ENCODE measurements around the gene CEP295NL.

The CEP295NL gene

GRCh38 chr17:78944026-78944425 is 41.0 kb upstream of the CEP295NL start:
- Histone ChIP-seq H3K9ac (ENCODE audit: low read length in 5 of 5) (no peak overlapping the region), H3K36me3 (ENCODE audit: control insufficient read depth in 5 of 5, insufficient read depth in 5 of 5, low read length in 5 of 5) (no peaks in the 10 kb centered on the region), H3K4me3 (ENCODE audit: low read depth in 1 of 5, low read length in 5 of 5) (no peak overlapping the region), H3K27ac (ENCODE audit: low read depth, low read length) (no peak overlapping the region), H3K4me1 (ENCODE audit: control insufficient read depth in 5 of 5, insufficient read depth in 5 of 5, low read length in 5 of 5) (peaks cover 0 to 12% (median 7%) of the 10 kb centered on the region in 5 donors), H3K27me3 (ENCODE audit: control insufficient read depth in 5 of 5, insufficient read depth in 4 of 5, low read length in 5 of 5) (peaks cover 0 to 3% (median 0%) of the 10 kb centered on the region in 5 donors), H3K9me3 (ENCODE audit: control insufficient read depth in 5 of 5, low read length in 5 of 5) (no peaks in the 10 kb centered on the region)

- Histone ChIP-seq H3K27ac (ENCODE audit: low read depth, low read length) (no peak overlapping the region), H3K4me1 (ENCODE audit: control insufficient read depth in 5 of 5, insufficient read depth in 5 of 5, low read length in 5 of 5) (peaks cover 0 to 6% (median 2%) of the 10 kb centered on the region in 5 donors), H3K36me3 (ENCODE audit: control insufficient read depth in 5 of 5, insufficient read depth in 5 of 5, low read length in 5 of 5) (no peaks in the 10 kb centered on the region), H3K9ac (ENCODE audit: low read length in 5 of 5) (no peak overlapping the region), H3K4me3 (ENCODE audit: low read depth in 1 of 5, low read length in 5 of 5) (no peak overlapping the region), H3K9me3 (ENCODE audit: control insufficient read depth in 5 of 5, low read length in 5 of 5) (no peaks in the 10 kb centered on the region), H3K27me3 (ENCODE audit: control insufficient read depth in 5 of 5, insufficient read depth in 4 of 5, low read length in 5 of 5) (peaks cover 0 to 3% (median 0%) of the 10 kb centered on the region in 5 donors)
Measured at GRCh38 chr17:78940708-78941107, 37.7 kb upstream of the CEP295NL start.

- Histone ChIP-seq H3K4me1 (ENCODE audit: control insufficient read depth in 5 of 5, insufficient read depth in 5 of 5, low read length in 5 of 5) (peaks cover 0 to 10% (median 4%) of the 10 kb centered on the region in 5 donors), H3K9ac (ENCODE audit: low read length in 5 of 5) (no peak overlapping the region), H3K4me3 (ENCODE audit: low read depth in 1 of 5, low read length in 5 of 5) (no peak overlapping the region), H3K27me3 (ENCODE audit: control insufficient read depth in 5 of 5, insufficient read depth in 4 of 5, low read length in 5 of 5) (peaks cover 0 to 3% (median 0%) of the 10 kb centered on the region in 5 donors), H3K9me3 (ENCODE audit: control insufficient read depth in 5 of 5, low read length in 5 of 5) (no peaks in the 10 kb centered on the region), H3K36me3 (ENCODE audit: control insufficient read depth in 5 of 5, insufficient read depth in 5 of 5, low read length in 5 of 5) (no peaks in the 10 kb centered on the region), H3K27ac (ENCODE audit: low read depth, low read length) (no peak overlapping the region)
Measured at GRCh38 chr17:78940258-78940657, 37.3 kb upstream of the CEP295NL start.

- Histone ChIP-seq H3K4me3 (ENCODE audit: low read depth in 1 of 5, low read length in 5 of 5) (no peak overlapping the region), H3K9me3 (ENCODE audit: control insufficient read depth in 5 of 5, low read length in 5 of 5) (no peaks in the 10 kb centered on the region), H3K36me3 (ENCODE audit: control insufficient read depth in 5 of 5, insufficient read depth in 5 of 5, low read length in 5 of 5) (no peaks in the 10 kb centered on the region), H3K4me1 (ENCODE audit: control insufficient read depth in 5 of 5, insufficient read depth in 5 of 5, low read length in 5 of 5) (peaks cover 0 to 17% (median 11%) of the 10 kb centered on the region in 5 donors), H3K9ac (ENCODE audit: low read length in 5 of 5) (no peak overlapping the region), H3K27ac (ENCODE audit: low read depth, low read length) (no peak overlapping the region), H3K27me3 (ENCODE audit: control insufficient read depth in 5 of 5, insufficient read depth in 4 of 5, low read length in 5 of 5) (peaks cover 0 to 3% (median 0%) of the 10 kb centered on the region in 5 donors)
Measured at GRCh38 chr17:78939615-78940014, 36.6 kb upstream of the CEP295NL start.

- Histone ChIP-seq H3K4me3 (ENCODE audit: low read depth in 1 of 5, low read length in 5 of 5) (no peak overlapping the region), H3K27me3 (ENCODE audit: control insufficient read depth in 5 of 5, insufficient read depth in 4 of 5, low read length in 5 of 5) (peaks cover 0 to 3% (median 0%) of the 10 kb centered on the region in 5 donors), H3K36me3 (ENCODE audit: control insufficient read depth in 5 of 5, insufficient read depth in 5 of 5, low read length in 5 of 5) (no peaks in the 10 kb centered on the region), H3K4me1 (ENCODE audit: control insufficient read depth in 5 of 5, insufficient read depth in 5 of 5, low read length in 5 of 5) (peaks cover 5 to 35% (median 26%) of the 10 kb centered on the region in 5 donors), H3K27ac (ENCODE audit: low read depth, low read length) (no peak overlapping the region), H3K9me3 (ENCODE audit: control insufficient read depth in 5 of 5, low read length in 5 of 5) (no peaks in the 10 kb centered on the region), H3K9ac (ENCODE audit: low read length in 5 of 5) (no peak overlapping the region)
Measured at GRCh38 chr17:78937561-78937960, 34.6 kb upstream of the CEP295NL start.

- Histone ChIP-seq H3K27me3 (ENCODE audit: control insufficient read depth in 5 of 5, insufficient read depth in 4 of 5, low read length in 5 of 5) (peaks cover 0 to 2% (median 0%) of the 10 kb centered on the region in 5 donors), H3K36me3 (ENCODE audit: control insufficient read depth in 5 of 5, insufficient read depth in 5 of 5, low read length in 5 of 5) (no peaks in the 10 kb centered on the region), H3K4me3 (ENCODE audit: low read depth in 1 of 5, low read length in 5 of 5) (no peak overlapping the region), H3K4me1 (ENCODE audit: control insufficient read depth in 5 of 5, insufficient read depth in 5 of 5, low read length in 5 of 5) (peaks cover 5 to 32% (median 26%) of the 10 kb centered on the region in 5 donors), H3K27ac (ENCODE audit: low read depth, low read length) (peak overlapping the region; percentile 78), H3K9me3 (ENCODE audit: control insufficient read depth in 5 of 5, low read length in 5 of 5) (no peaks in the 10 kb centered on the region), H3K9ac (ENCODE audit: low read length in 5 of 5) (no peak overlapping the region)
Measured at GRCh38 chr17:78935419-78936323, 32.7 kb upstream of the CEP295NL start.

- Histone ChIP-seq H3K4me3 (ENCODE audit: low read depth in 1 of 5, low read length in 5 of 5) (peak overlapping the region in 2 of 5 donors; percentile 42 to 57), H3K27ac (ENCODE audit: low read depth, low read length) (peak overlapping the region; percentile 78), H3K4me1 (ENCODE audit: control insufficient read depth in 5 of 5, insufficient read depth in 5 of 5, low read length in 5 of 5) (peaks cover 5 to 34% (median 25%) of the 10 kb centered on the region in 5 donors), H3K27me3 (ENCODE audit: control insufficient read depth in 5 of 5, insufficient read depth in 4 of 5, low read length in 5 of 5) (peaks cover 0 to 2% (median 0%) of the 10 kb centered on the region in 5 donors), H3K36me3 (ENCODE audit: control insufficient read depth in 5 of 5, insufficient read depth in 5 of 5, low read length in 5 of 5) (no peaks in the 10 kb centered on the region), H3K9me3 (ENCODE audit: control insufficient read depth in 5 of 5, low read length in 5 of 5) (no peaks in the 10 kb centered on the region), H3K9ac (ENCODE audit: low read length in 5 of 5) (peak overlapping the region in 3 of 5 donors; percentile 1 to 42 (median 2))
Measured at GRCh38 chr17:78934681-78935418, 31.8 kb upstream of the CEP295NL start.

- Histone ChIP-seq H3K9ac (ENCODE audit: low read length in 5 of 5) (peak overlapping the region; percentile 1 to 56 (median 9)), H3K27me3 (ENCODE audit: control insufficient read depth in 5 of 5, insufficient read depth in 4 of 5, low read length in 5 of 5) (peaks cover 0 to 2% (median 0%) of the 10 kb centered on the region in 5 donors), H3K27ac (ENCODE audit: low read depth, low read length) (peak overlapping the region; percentile 78), H3K36me3 (ENCODE audit: control insufficient read depth in 5 of 5, insufficient read depth in 5 of 5, low read length in 5 of 5) (no peaks in the 10 kb centered on the region), H3K4me3 (ENCODE audit: low read depth in 1 of 5, low read length in 5 of 5) (peak overlapping the region; percentile 17 to 57 (median 42)), H3K4me1 (ENCODE audit: control insufficient read depth in 5 of 5, insufficient read depth in 5 of 5, low read length in 5 of 5) (peaks cover 5 to 36% (median 25%) of the 10 kb centered on the region in 5 donors), H3K9me3 (ENCODE audit: control insufficient read depth in 5 of 5, low read length in 5 of 5) (no peaks in the 10 kb centered on the region)
Measured at GRCh38 chr17:78933959-78934568, 31.1 kb upstream of the CEP295NL start.

GRCh38 chr17:78933025-78933958 is 30.3 kb upstream of the CEP295NL start:
- peak overlapping the region in 1 of 5 donors; percentile 56 for H3K9ac ChIP-seq (ENCODE audit: low read length in 5 of 5)
- H3K4me3 ChIP-seq (ENCODE audit: low read depth in 1 of 5, low read length in 5 of 5): peak overlapping the region in 2 of 5 donors; percentile 32 to 57

More at GRCh38 chr17:78933025-78933958, 30.3 kb upstream of the CEP295NL start:
- no peaks in the 10 kb centered on the region for H3K36me3 ChIP-seq (ENCODE audit: control insufficient read depth in 5 of 5, insufficient read depth in 5 of 5, low read length in 5 of 5)
- no peaks in the 10 kb centered on the region for H3K9me3 ChIP-seq (ENCODE audit: control insufficient read depth in 5 of 5, low read length in 5 of 5)
- H3K4me1 ChIP-seq (ENCODE audit: control insufficient read depth in 5 of 5, insufficient read depth in 5 of 5, low read length in 5 of 5): peaks cover 5 to 36% (median 25%) of the 10 kb centered on the region in 5 donors
- H3K27ac ChIP-seq (ENCODE audit: low read depth, low read length): peak overlapping the region; percentile 78
- H3K27me3 ChIP-seq (ENCODE audit: control insufficient read depth in 5 of 5, insufficient read depth in 4 of 5, low read length in 5 of 5): peaks cover 0 to 2% (median 0%) of the 10 kb centered on the region in 5 donors
